ENCODE results near the gene RPL39. TPM values are rescaled to one million over a fixed set of nuclear protein-coding genes. Genes with fewer than 3 reads are reported as not detected.

Gene RPL39
- total RNA-seq, 1 experiment from 2014 or later: 2,054 TPM

DNA sequence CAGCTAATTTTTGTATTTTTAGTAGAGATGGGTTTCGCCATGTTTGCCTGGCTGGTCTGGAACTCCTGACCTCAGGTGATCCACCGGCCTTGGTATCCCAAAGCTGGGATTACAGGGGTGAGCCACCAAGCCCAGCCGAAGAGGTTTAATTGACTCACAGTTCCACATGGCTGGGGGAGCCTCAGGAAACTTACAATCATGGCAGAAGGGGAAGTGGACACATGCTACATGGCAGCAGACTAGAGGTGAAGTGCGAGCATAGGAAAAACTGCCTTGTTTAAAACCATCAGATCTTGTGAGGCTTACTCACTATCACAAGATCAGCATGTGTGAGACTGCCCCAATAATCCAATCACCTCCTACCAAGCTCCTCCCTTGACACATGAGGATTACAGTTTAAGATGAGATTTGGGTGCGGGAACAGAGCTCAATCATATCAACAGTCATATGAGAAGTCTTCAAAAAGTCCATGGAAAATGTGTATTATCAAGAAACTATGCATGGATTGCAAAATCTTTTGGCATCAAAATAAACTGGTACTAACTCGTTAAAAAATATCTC lies 25.8 kb upstream of the RPL39 start:
- Mint-ChIP-seq H3K27ac (no peak overlapping the region), H3K4me3 (no peak overlapping the region), H3K36me3 (ENCODE audit: insufficient read depth in 1 of 3, low read depth in 3 of 3) (peaks cover 0 to 3% (median 2%) of the 10 kb centered on the region in 3 experiments; a peak in 3 of 7 replicates), H3K27me3 (ENCODE audit: low read depth) (peaks cover 2% of the 10 kb centered on the region), H3K9me3 (peaks cover 67 to 69% of the 10 kb centered on the region in 2 experiments), H3K4me1 (no peaks in the 10 kb centered on the region)
- Histone ChIP-seq H3K23me2 (ENCODE audit: insufficient read length, low read depth, low read length, poor library complexity, severe bottlenecking) (no peaks in the 10 kb centered on the region), H2BK15ac (ENCODE audit: low read depth, low read length) (no peak overlapping the region), H2BK120ac (ENCODE audit: low read depth, low read length, poor library complexity, severe bottlenecking) (no peak overlapping the region), H4K5ac (ENCODE audit: insufficient read length, low read depth, low read length) (no peak overlapping the region), H2BK5ac (ENCODE audit: insufficient read length, low read length) (no peak overlapping the region), H3K4me2 (ENCODE audit: insufficient read depth, insufficient read length, low read length) (no peak overlapping the region), H3K23ac (ENCODE audit: insufficient read length, low read depth, low read length) (no peak overlapping the region), H3K4ac (ENCODE audit: low read depth, low read length) (no peak overlapping the region), H3K4me1 (ENCODE audit: insufficient read depth, low read length) (no peaks in the 10 kb centered on the region), H3K27me3 (ENCODE audit: insufficient read depth, low read length) (no peaks in the 10 kb centered on the region), H3K79me1 (ENCODE audit: insufficient read depth, low read depth, low read length, poor library complexity, severe bottlenecking) (no peaks in the 10 kb centered on the region), H4K8ac (replicated peaks; ENCODE audit: insufficient read length, low read depth, low read length) (no peak overlapping the region), H4K20me1 (ENCODE audit: control insufficient read depth, insufficient read depth, insufficient read length) (no peaks in the 10 kb centered on the region), H3K18ac (ENCODE audit: insufficient read length, low read depth, low read length) (no peak overlapping the region), H3K27ac (ENCODE audit: insufficient read length, low read depth, low read length) (no peak overlapping the region), H3K14ac (ENCODE audit: insufficient read depth, low read length) (no peak overlapping the region), H4K91ac (ENCODE audit: insufficient read length, low read depth, low read length) (no peak overlapping the region), H2BK20ac (ENCODE audit: low read depth, low read length, poor library complexity, severe bottlenecking) (no peak overlapping the region), H2AK5ac (ENCODE audit: insufficient read length, low read length) (no peak overlapping the region), H2BK12ac (ENCODE audit: insufficient read length, low read depth, low read length) (no peak overlapping the region), H3K56ac (ENCODE audit: insufficient read length, low read depth, low read length) (no peak overlapping the region), H3K9me3 (ENCODE audit: control insufficient read depth, low read depth, low read length) (peaks cover 31% of the 10 kb centered on the region), H3K9ac (ENCODE audit: extremely low read depth, insufficient read length, low read length) (no peak overlapping the region), H3K79me2 (ENCODE audit: insufficient read depth, low read length) (no peaks in the 10 kb centered on the region), H2AFZ (ENCODE audit: low read length) (no peak overlapping the region), H3T11ph (ENCODE audit: low read length) (no peak overlapping the region)
- TF ChIP-seq, protein P1, sequence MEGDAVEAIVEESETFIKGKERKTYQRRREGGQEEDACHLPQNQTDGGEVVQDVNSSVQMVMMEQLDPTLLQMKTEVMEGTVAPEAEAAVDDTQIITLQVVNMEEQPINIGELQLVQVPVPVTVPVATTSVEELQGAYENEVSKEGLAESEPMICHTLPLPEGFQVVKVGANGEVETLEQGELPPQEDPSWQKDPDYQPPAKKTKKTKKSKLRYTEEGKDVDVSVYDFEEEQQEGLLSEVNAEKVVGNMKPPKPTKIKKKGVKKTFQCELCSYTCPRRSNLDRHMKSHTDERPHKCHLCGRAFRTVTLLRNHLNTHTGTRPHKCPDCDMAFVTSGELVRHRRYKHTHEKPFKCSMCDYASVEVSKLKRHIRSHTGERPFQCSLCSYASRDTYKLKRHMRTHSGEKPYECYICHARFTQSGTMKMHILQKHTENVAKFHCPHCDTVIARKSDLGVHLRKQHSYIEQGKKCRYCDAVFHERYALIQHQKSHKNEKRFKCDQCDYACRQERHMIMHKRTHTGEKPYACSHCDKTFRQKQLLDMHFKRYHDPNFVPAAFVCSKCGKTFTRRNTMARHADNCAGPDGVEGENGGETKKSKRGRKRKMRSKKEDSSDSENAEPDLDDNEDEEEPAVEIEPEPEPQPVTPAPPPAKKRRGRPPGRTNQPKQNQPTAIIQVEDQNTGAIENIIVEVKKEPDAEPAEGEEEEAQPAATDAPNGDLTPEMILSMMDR (conservative IDR thresholded peaks at IDR 0.05): no peak
- no CpG with 5 or more reads among the region's 6 CpGs for WGBS (ENCODE audit: extremely low coverage, insufficient read length, low lambda C conversion rate)
- DNase-seq: no peak

All from H9 (cell line).